ENCODE measurements around the gene SPATC1L.

SPATC1L gene

GRCh38 chr21:46118316-46119143 lies 65.7 kb downstream of the SPATC1L start:
- no peak for DNase-seq

GRCh38 chr21:46117586-46118315 lies 66.5 kb downstream of the SPATC1L start:
- no peak for DNase-seq

DNA sequence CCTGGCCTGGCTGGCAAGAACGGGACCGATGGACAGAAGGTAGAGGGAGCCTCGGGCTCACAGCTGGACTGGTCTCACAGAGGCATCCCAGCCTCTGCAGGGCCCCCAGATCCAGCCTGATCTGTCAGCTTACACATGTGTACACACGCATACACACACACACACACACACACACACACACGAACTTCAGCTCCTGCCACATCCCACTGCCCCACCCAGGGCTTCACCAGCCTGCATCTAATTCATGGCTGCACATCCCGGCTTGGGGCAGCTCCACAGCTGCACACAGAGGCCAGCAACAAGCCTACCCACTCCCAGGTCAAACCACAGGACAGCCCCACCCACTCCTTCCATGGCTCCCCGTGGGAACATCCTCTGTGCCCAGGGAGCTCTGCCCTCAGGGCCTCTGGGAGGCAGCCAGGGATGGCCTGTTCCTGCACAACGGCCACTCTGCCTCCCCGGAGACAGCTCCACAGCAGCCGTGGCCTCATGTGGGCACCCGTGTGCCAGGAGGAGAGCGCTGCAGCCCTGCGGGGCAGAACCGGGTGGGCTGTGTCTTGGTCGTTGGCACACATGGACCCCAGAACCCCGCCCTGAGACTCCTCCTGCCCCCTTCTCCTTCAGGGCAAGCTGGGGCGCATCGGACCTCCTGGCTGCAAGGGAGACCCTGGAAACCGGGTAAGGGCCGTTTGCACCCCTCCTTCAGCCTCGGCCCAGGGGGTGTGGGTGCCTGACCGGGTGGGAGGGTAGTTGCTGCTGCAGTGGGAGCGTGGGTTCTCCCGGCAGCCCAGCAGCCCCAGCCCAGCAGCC lies 67.3 kb downstream of the SPATC1L start:
- no peak for DNase-seq

GRCh38 chr21:46116189-46116775 lies 68.0 kb downstream of the SPATC1L start:
- DNase-seq, result no peak

DNA sequence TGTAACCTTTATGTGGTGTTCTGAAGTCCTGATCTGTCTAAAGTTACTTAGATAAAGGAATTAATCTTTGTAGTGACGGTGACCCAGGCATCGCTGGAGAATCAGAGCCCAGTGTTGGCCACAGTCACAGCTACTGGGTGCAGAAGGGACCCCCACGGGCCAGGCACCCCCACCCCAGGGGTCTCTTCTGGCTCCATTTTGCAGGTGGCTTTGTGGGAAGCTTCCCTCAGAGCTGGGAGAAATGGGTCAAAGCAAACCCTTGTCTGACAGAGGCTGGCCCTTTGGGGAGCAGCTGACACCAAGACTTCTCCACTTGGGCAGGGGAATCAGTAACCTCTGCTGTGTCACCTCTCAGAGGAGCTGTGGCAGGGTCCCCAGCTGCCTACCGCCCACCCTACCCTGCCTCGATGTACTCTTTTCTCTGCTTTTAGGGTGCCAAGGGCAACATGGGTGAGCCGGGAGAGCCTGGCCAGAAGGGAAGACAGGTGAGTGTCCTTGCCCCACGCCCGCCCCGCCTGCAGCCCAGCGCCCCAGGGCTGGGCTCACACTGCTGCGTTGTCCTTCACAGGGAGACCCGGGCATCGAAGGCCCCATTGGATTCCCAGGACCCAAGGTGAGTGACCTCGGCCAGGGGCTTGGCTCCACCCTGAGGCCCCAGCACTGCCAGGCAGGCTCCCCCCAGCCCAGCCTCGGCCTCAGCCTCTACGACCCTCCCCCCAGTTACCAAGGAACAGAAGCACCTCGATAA lies 68.6 kb downstream of the SPATC1L start:
- DNase-seq, result no peak

- no peak for DNase-seq
These were observed 69.3 kb downstream of the SPATC1L start for GRCh38 chr21:46114963-46115362.

DNA sequence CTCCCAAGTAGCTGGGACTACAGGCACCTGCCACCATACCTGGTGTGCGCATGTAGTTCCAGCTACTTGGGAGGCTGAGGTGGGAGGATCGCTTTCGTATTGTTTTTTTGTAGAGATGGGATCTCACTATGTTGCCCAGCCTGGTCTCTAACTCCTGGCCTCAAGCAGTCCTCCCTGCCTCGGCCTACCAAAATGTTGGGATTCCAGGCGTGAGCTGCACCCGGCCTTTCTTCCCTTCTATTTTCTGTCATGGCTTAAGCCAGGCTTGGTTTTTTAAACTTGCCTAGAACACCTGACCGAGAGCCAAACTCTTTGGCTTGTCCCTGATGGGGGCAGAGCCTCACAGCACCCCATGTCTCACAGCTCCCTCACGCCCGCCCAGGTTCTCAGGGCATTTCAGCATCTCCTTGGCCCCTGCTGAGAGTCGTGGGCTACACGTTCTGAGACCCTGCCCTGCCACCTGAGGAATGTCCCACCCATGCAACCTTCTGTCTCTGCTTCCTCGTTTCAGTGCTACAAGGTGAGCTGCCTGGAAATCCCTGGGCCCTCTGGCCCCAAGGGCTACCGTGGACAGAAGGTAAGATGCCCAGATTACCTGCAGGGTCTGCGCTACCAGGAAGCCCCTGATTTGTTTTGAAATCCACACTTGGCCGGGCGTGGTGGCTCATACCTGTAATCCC lies 70.6 kb downstream of the SPATC1L start:
- no peak for DNase-seq

DNA sequence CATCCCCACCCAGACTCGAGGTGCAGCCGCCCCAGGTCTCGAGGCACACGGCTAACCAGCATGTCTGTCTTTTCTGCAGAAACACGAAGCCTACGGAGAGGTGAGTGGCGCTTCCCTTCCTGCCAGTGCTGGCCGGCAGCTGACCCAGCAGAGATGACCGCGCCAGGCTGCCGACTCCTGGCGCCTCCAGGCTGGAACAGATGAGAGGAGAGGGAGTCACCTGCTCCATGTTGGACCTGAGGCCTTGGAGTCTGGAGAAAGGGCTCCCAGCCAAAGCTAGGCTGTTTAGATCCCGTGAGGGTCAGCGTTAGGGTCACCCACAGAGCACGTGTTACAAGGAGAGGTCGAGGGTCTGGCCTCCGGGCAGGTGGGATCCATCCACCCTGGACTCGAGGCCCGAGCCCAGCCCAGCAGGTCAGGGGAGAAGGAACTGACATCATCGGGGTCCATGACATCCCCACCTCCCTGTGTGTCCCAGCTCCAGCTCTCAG lies 71.5 kb downstream of the SPATC1L start:
- DNase-seq, result no peak

DNA sequence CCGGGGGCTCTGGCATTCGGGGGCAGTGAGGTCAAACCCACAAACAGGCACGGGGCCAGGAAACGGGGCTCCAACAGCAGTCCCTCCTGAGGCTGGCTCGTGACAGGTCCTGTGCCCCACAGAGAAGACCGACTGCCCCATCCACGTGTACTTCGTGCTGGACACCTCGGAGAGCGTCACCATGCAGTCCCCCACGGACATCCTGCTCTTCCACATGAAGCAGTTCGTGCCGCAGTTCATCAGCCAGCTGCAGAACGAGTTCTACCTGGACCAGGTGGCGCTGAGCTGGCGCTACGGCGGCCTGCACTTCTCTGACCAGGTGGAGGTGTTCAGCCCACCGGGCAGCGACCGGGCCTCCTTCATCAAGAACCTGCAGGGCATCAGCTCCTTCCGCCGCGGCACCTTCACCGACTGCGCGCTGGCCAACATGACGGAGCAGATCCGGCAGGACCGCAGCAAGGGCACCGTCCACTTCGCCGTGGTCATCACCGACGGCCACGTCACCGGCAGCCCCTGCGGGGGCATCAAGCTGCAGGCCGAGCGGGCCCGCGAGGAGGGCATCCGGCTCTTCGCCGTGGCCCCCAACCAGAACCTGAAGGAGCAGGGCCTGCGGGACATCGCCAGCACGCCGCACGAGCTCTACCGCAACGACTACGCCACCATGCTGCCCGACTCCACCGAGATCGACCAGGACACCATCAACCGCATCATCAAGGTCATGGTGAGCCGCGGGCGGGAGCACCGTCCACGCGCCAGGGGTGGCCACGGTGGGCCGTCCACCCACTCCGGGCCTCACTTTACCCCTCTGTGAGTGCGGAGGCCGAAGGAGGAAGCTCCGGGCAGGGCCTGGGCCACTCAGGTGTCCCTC lies 72.2 kb downstream of the SPATC1L start:
- no peak for DNase-seq

- no peak for DNase-seq
These were observed 73.1 kb downstream of the SPATC1L start for GRCh38 chr21:46111193-46111571.
